ENCODE results near the gene TMEM167A.
"Not testable (repeated sequence)": the region's sequence is repeated elsewhere in the genome, so short reads cannot be mapped to it uniquely, and the experiment has no call there.

Gene TMEM167A

GRCh38 chr5:83069096-83069799, 7.9 kb downstream of the TMEM167A start:
- no peak for TF ChIP-seq CTCF (IDR thresholded peaks at IDR 0.05; ENCODE audit: low read depth, low read length)
- no peak for DNase-seq (ENCODE audit: extremely low read depth, low read depth)

GRCh38 chr5:83067377-83067776, 9.8 kb downstream of the TMEM167A start:
- DNase-seq (ENCODE audit: extremely low read depth, low read depth) = not testable (repeated sequence)

- no peak for TF ChIP-seq CTCF (IDR thresholded peaks at IDR 0.05; ENCODE audit: low read depth, low read length)
- no peak for DNase-seq (ENCODE audit: extremely low read depth, low read depth)
Measured at GRCh38 chr5:83066548-83067110, 10.6 kb downstream of the TMEM167A start.

- TF ChIP-seq CTCF (IDR thresholded peaks at IDR 0.05; ENCODE audit: low read depth, low read length) = no peak
- DNase-seq (ENCODE audit: extremely low read depth, low read depth) = no peak
Measured at GRCh38 chr5:83059341-83059740, 17.9 kb downstream of the TMEM167A start.

- no peak for DNase-seq (ENCODE audit: extremely low read depth, low read depth)
- no peak for TF ChIP-seq CTCF (IDR thresholded peaks at IDR 0.05; ENCODE audit: low read depth, low read length)
Measured at GRCh38 chr5:83058726-83059125, 18.5 kb downstream of the TMEM167A start.

- TF ChIP-seq CTCF (IDR thresholded peaks at IDR 0.05; ENCODE audit: low read depth, low read length) = no peak
- no peak for DNase-seq (ENCODE audit: extremely low read depth, low read depth)
Measured at GRCh38 chr5:83055166-83055565, 22.0 kb downstream of the TMEM167A start.

GRCh38 chr5:83050723-83051340, 26.4 kb downstream of the TMEM167A start:
- no peak for TF ChIP-seq CTCF (IDR thresholded peaks at IDR 0.05; ENCODE audit: low read depth, low read length)
- DNase-seq (ENCODE audit: extremely low read depth, low read depth) = no peak
